ENCODE results near the gene APOL6. TPM values are rescaled to one million over a fixed set of nuclear protein-coding genes. Genes with fewer than 3 reads are reported as not detected.
"Not testable (repeated sequence)": the region's sequence is repeated elsewhere in the genome, so short reads cannot be mapped to it uniquely, and the experiment has no call there.

Gene APOL6
- total RNA-seq, 1 experiment from 2014 or later = 13.7 TPM

DNA sequence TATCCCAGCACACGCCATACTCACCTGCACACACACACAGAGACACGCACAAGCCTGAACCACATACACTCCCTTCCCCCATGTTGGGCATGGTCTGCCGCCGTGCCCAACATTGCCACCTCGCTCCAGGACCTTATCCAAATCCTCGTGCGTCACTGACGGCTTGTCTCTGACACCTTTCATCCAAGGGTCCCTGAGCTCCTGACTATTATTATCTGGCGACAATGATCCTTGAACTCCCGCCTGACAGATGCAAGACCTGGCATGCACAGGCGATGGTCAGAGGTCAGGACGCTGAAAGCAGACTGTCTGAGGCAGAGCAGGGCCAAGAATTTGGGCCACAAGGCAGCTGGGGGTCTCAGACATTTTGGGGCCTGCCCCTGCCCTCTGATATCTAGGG, 35.3 kb upstream of the APOL6 start:
- no peak for DNase-seq (ENCODE audit: low read depth, low spot score)
- in situ Hi-C loops (cut with HindIII; ENCODE audit: low pct_unique_long_range_greater_than_20kb, low sequenced_read_pairs) = no loop called here

DNA sequence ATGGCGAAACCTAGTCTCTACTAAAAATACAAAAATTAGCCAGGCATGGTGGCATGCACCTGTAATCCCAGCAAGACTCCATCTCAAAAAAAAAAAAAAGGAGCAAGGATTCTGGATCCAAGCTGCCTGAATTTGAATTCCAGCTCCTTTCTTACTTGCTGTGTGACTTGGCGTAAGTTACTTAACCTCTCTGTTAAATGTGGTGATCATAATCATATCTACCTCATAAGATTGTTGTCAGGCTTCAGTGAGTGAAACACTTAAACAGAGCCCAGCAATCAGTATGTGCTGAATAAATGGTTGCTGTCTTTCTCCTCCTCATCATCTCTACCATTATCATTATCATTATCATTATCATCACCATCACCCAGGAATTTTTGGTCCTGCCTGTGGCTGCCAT, 33.8 kb upstream of the APOL6 start:
- no peak for DNase-seq (ENCODE audit: low read depth, low spot score)
- in situ Hi-C loops (cut with HindIII; ENCODE audit: low pct_unique_long_range_greater_than_20kb, low sequenced_read_pairs) = no loop called here

DNA sequence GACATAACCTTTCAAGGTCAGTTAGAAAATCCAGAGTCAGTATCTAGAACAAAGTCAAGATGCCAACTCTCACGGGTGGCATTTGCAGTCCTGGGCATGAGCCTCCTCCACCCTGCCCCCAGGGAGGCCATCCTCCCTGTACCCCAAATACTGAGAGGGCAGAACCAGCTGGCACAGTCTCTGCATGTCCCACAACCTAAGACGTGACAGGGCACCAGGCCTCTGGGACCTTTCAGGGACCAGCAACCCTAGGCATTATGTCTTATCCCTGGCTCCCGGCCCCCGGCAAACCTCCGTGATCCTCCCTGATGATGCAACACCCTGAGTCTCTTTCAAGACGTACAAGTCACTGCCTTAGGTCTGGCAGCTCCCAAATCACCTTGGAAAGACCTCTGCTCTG, 33.1 kb upstream of the APOL6 start:
- in situ Hi-C loops (cut with HindIII; ENCODE audit: low pct_unique_long_range_greater_than_20kb, low sequenced_read_pairs) = no loop called here
- DNase-seq (ENCODE audit: low read depth, low spot score) = no peak

DNA sequence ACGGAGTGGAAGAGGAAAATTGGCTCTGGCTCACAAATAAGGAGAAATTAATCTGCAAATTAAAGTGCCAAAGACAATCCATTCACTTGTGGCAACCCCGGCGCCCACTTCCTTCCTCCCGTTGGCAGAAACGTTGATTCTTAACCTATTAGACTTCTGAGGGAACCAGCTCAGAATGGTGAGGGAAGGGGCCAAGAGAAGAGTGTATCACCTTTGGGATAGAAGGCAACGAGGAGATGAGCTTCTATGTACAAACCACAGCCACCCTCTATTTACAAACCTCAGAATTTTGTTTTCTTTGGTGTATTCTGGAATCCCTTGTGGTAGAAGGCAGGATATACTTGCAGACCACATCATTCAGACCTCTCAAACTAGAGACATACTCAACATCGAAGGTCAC, 32.2 kb upstream of the APOL6 start:
- in situ Hi-C loops (cut with HindIII; ENCODE audit: low pct_unique_long_range_greater_than_20kb, low sequenced_read_pairs) = no loop called here
- no peak for DNase-seq (ENCODE audit: low read depth, low spot score)

DNA sequence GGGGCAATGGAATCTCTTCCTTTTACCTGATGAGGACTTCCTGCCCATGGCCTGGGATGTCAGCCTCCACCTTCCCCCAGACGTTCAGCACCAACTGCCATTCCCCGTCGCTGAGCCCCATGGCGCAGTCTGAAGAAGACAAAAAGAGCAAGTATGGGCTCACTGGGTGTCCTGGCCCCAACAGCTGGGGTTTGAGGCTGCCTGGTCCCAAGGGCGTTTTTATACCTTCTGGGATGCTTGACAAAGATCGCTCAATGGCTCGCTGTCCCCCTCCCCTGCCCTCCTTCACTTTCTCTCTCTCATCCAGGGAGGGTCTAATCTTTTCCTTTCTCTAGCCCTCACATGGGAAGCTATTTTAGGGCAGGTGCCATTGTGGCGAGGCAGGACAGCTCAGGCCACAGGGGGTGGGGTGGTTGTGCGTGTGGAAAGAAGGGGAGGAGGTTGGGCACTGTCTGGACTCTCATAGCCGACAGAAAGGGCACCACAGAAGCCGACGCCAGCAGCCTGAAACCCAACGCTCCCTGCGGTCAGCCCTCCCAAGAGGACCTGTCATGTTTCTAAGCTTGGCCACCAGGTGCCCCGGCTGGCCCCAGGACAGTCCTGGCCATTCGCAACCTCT, 31.0 kb upstream of the APOL6 start, which contains the start of gene MB:
Gene MB (minus strand): TSS at position 193 of the 619 bp plus-strand sequence. CDS start 72 bp downstream, at position 121.
- no peak for DNase-seq (ENCODE audit: low read depth, low spot score)
- in situ Hi-C loops (cut with HindIII; ENCODE audit: low pct_unique_long_range_greater_than_20kb, low sequenced_read_pairs) = no loop called here

GRCh38 chr22:35618427-35619223, 29.6 kb upstream of the APOL6 start:
- in situ Hi-C loops (cut with HindIII; ENCODE audit: low pct_unique_long_range_greater_than_20kb, low sequenced_read_pairs) = no loop called here
- no peak for DNase-seq (ENCODE audit: low read depth, low spot score)

DNA sequence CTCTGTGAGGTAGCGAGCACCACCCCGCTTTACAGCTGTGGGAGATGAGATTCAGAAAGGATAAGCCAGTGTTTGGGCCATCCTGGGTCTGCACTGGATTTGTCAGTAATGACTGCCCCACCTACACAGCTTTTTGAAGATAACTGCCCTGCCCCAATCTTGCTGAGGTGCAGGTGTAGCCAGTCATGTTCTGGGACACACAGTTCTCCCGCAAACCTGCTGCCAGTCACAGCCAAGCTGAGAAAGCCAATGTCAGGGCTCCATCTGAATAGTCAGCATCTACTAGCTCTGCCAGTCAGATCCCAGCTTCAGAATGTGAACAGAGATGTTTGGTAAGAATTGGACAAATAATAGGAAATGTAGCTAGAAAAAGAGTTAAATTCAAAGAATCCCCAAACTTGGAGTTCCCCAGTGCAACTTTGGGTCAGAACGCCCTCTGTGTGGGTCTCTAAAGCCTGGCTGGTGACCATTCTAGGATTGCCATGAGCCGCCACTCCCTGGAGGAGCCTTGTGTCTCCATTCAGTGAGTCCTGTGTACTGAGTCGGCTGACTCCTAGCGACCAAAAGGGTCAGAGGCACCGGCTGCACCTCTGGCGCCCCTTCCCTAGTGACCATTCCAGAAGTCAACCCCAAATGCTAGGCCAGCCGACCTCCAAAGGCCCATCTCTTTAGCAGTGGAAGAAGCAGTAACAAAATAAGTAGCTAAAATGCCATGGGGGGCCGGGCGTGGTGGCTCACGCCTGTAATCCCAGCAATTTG, 28.7 kb upstream of the APOL6 start:
- in situ Hi-C loops (cut with HindIII; ENCODE audit: low pct_unique_long_range_greater_than_20kb, low sequenced_read_pairs) = no loop called here
- no peak for DNase-seq (ENCODE audit: low read depth, low spot score)

DNA sequence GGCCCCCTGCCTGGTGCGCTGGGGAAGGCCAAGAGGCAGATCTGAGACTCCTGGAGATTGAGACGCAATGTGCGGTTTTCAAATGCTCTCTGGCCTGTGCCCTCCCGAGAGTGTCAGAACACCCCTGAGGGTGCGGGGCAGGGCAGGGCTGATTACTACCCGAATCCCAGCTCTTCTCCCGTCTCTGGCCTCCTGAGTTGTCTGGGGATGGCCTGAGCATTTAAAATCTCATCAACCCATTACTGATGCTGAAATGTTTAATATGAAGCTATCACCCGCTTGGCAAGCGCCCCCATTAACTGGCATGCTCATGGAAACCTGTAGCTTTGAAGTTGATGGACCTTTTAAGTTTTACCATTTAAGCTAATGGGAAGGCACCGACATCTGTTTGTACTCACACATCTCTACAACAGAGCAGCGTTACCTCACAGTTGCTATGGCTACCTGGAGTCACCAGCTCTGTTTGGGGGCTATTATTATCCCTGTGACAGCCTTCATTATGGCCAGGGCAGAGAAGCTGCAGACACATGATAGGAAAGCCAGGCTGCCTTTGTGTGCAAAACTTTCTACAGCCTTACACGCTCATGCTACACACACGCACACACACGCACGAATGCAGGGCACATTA, 27.5 kb upstream of the APOL6 start:
- DNase-seq (ENCODE audit: low read depth, low spot score) = no peak
- in situ Hi-C loops (cut with HindIII; ENCODE audit: low pct_unique_long_range_greater_than_20kb, low sequenced_read_pairs) = no loop called here

- DNase-seq (ENCODE audit: low read depth, low spot score) = no peak
- in situ Hi-C loops (cut with HindIII; ENCODE audit: low pct_unique_long_range_greater_than_20kb, low sequenced_read_pairs) = no loop called here
Measured at GRCh38 chr22:35621451-35621850, 26.8 kb upstream of the APOL6 start.

- in situ Hi-C loops (cut with HindIII; ENCODE audit: low pct_unique_long_range_greater_than_20kb, low sequenced_read_pairs) = no loop called here
- no peak for DNase-seq (ENCODE audit: low read depth, low spot score)
Measured at GRCh38 chr22:35622191-35622913, 25.9 kb upstream of the APOL6 start.

DNA sequence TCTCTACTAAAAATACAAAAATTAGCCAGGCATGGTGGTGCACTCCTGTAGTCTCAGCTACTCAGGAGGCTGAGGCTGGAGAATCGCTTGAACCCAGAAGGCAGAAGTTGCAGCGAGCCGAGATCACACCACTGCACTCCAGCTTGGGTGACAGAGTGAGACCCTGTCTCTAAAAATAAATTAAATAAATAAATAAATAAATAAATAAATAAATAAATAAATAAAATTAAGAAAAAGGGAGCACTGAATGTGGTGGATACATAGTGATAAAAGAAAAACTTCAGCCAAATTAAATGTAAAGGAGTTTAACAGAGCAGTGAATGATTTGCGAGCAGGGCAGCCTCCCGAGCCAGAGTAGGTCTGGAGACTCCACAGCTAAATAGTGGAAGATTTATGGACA, 24.4 kb upstream of the APOL6 start:
- in situ Hi-C loops (cut with HindIII; ENCODE audit: low pct_unique_long_range_greater_than_20kb, low sequenced_read_pairs); DNase-seq (ENCODE audit: low read depth, low spot score): not testable (repeated sequence)

DNA sequence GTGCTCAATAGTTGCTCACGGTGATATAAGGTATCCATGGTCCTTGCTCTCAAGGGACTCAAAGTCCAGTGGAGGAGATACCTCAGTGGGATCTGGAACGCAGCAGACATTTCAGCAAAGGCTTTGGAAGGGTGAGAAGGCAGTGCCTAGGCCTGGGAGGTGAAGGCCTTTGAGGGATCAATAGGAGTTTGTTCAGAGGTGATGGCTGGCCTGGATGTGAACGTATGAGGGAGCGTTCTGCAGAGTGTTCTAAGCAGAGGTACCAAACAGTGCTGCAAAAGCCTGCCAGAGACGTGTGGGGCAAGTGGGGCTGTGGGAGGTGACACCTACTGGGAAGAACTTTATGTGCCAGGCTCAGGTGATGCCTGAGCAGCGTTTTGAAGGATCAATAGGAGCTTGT, 23.7 kb upstream of the APOL6 start:
- in situ Hi-C loops (cut with HindIII; ENCODE audit: low pct_unique_long_range_greater_than_20kb, low sequenced_read_pairs) = no loop called here
- DNase-seq (ENCODE audit: low read depth, low spot score) = no peak

GRCh38 chr22:35625763-35626432, 22.3 kb upstream of the APOL6 start:
- in situ Hi-C loops (cut with HindIII; ENCODE audit: low pct_unique_long_range_greater_than_20kb, low sequenced_read_pairs) = no loop called here
- no peak for DNase-seq (ENCODE audit: low read depth, low spot score)

DNA sequence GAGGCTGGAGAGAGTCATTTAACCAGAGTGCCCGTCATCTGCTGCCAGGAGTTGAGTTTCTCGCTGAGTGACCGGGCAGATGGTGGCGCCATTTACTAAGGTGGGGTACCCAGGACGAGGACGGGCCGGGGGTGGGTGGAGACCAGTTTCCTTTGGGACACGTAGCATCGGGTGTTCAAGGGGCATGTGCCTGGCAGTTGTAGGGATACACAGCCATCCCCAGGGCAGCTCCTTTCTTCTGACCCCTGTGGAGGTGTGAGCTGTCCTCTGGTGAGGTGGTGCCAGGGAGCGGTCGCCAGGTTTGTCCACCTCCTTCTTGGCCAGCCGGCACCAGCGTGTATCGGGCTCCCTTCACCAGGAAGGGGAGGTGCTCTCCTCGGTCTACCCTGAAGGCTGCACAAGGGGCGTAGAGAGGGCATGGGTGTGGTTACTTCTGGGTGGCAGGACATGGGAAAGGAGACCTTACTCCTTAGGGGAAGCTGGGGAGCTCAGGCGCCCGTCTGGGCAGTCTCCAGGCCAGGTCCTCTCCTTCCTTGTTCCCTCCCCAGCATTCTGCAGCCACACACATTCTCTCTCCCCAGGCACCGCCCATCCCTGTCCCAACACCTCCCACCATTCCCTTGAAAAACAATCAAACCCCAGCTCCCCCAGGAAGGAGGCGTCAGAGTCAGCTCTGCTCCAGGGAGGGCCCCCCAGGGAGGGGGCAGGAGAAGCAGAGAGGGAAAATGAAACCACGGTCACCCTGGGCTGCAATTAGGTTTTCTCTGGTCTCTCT, 20.8 kb upstream of the APOL6 start:
- in situ Hi-C loops (cut with HindIII; ENCODE audit: low pct_unique_long_range_greater_than_20kb, low sequenced_read_pairs) = no loop called here
- peak; percentile 86 for DNase-seq (ENCODE audit: low read depth, low spot score)

GRCh38 chr22:35628732-35629131, 19.5 kb upstream of the APOL6 start:
- in situ Hi-C loops (cut with HindIII; ENCODE audit: low pct_unique_long_range_greater_than_20kb, low sequenced_read_pairs) = no loop called here
- no peak for DNase-seq (ENCODE audit: low read depth, low spot score)

DNA sequence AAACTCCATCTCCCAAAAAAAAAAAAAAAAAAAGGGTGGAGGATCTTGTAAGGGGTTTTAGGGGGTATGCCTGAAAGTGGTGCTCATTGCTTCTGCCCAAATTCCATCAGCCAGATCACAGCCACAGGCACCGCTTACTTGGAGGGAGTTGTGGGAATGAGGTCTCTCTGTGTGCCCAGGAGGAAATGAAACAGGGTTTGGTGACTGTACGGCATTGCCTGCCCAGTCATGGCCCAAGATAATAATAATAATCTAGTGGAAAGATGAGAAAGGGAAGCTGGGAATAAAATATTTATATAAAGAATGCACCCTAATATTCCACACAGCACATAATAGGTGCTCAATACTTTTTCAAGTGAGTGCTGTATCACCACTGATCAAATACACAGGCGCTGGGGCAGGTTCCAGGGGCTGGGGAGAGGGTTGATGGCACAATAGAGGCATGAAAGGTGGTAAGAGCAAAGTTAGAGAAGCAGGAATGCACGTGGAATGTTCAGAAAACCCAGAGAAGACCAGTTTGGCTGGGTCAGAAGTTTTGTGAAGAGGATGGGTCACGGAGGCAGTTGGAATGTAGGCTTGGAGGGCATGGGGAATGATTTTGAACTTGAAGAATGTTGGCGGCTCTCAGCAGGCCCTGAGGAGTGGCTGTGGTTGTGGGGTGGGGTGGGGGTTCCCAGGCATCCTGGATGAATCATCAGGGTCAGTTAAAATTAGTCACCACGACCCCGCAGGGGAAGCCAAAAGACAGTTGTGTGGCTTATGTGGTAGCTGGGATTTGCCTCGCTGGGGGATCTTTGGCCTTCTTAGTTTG, 18.6 kb upstream of the APOL6 start:
- in situ Hi-C loops (cut with HindIII; ENCODE audit: low pct_unique_long_range_greater_than_20kb, low sequenced_read_pairs) = no loop called here
- peak; percentile 38 for DNase-seq (ENCODE audit: low read depth, low spot score)
